Stimulated activated CD8-positive, alpha-beta memory T cell treated with anti-CD3 and anti-CD28 coated beads, Interleukin-7, amount 100 ng/mL, for 4 hours (primary cell): Measurements from ENCODE around the gene ARMC8.

Experiments used
- DNase-seq, 2 donors: peaks; one replicate each; pipeline ENCODE4 v3.0.0-alpha.2; 2020; ENCODE audit warnings: low read depth in 2 of 2

Gene ARMC8

GRCh38 chr3:138308783-138309182 is 121.7 kb downstream of the ARMC8 start:
- DNase-seq, result no peak

- DNase-seq, result no peak
Observed at GRCh38 chr3:138310494-138310893, 123.4 kb downstream of the ARMC8 start.

GRCh38 chr3:138314751-138315150 is 127.7 kb downstream of the ARMC8 start:
- DNase-seq, result no peak

GRCh38 chr3:138317687-138318086 is 130.6 kb downstream of the ARMC8 start:
- DNase-seq, result no peak

GRCh38 chr3:138323971-138324370 is 136.9 kb downstream of the ARMC8 start:
- no peak for DNase-seq

GRCh38 chr3:138325990-138326389 is 138.9 kb downstream of the ARMC8 start:
- DNase-seq, result no peak

- no peak for DNase-seq
Observed at GRCh38 chr3:138326866-138327595, 139.9 kb downstream of the ARMC8 start.

GRCh38 chr3:138327831-138328230 is 140.7 kb downstream of the ARMC8 start:
- DNase-seq, result no peak

- DNase-seq, result no peak
Observed at GRCh38 chr3:138328341-138328740, 141.2 kb downstream of the ARMC8 start.

- peak; percentile 80 to 88 for DNase-seq
Observed at GRCh38 chr3:138329127-138329983, 142.3 kb downstream of the ARMC8 start, which contains the start of gene NME9. Gene NME9 (minus strand): TSS chr3:138329851. CDS start chr3:138329335, 516 bp downstream.

GRCh38 chr3:138329984-138330293 is 142.8 kb downstream of the ARMC8 start:
- no peak for DNase-seq

GRCh38 chr3:138331143-138331894 is 144.2 kb downstream of the ARMC8 start:
- no peak for DNase-seq

GRCh38 chr3:138332472-138333073 is 145.5 kb downstream of the ARMC8 start:
- no peak for DNase-seq

GRCh38 chr3:138334608-138335007 is 147.5 kb downstream of the ARMC8 start:
- no peak for DNase-seq

GRCh38 chr3:138336454-138336999 is 149.4 kb downstream of the ARMC8 start:
- no peak for DNase-seq

GRCh38 chr3:138338244-138338643 is 151.1 kb downstream of the ARMC8 start:
- no peak for DNase-seq

GRCh38 chr3:138338811-138339210 is 151.7 kb downstream of the ARMC8 start:
- no peak for DNase-seq

GRCh38 chr3:138340511-138340910 is 153.4 kb downstream of the ARMC8 start:
- DNase-seq, result no peak

- DNase-seq, result no peak
Observed at GRCh38 chr3:138344754-138345153, 157.7 kb downstream of the ARMC8 start.
